GM10847 (cell line): Measurements from ENCODE around the gene ZBED4.

ENCODE experiments used
- POLR2A ChIP-seq: IDR thresholded peaks from 2 replicates; pipeline ENCODE4 v1.6.1; 2011; ENCODE audit not compliant: insufficient read length; ENCODE audit errors: extremely low read depth

The ZBED4 gene

GRCh38 chr22:49896201-49896600, 42.6 kb downstream of the ZBED4 start:
- no peak for TF ChIP-seq POLR2A

- no peak for TF ChIP-seq POLR2A
Observed at GRCh38 chr22:49897015-49897684, 43.5 kb downstream of the ZBED4 start.

GRCh38 chr22:49899530-49899929, 45.9 kb downstream of the ZBED4 start:
- TF ChIP-seq POLR2A, result no peak

- TF ChIP-seq POLR2A, result no peak
Observed at GRCh38 chr22:49900441-49901230, 47.0 kb downstream of the ZBED4 start.

GRCh38 chr22:49901457-49901856, 47.8 kb downstream of the ZBED4 start:
- no peak for TF ChIP-seq POLR2A

- TF ChIP-seq POLR2A, result no peak
Observed at GRCh38 chr22:49903322-49904039, 49.8 kb downstream of the ZBED4 start.

- no peak for TF ChIP-seq POLR2A
Observed at GRCh38 chr22:49904040-49904369, 50.4 kb downstream of the ZBED4 start.

- TF ChIP-seq POLR2A, result no peak
Observed at GRCh38 chr22:49905465-49905864, 51.8 kb downstream of the ZBED4 start.

- no peak for TF ChIP-seq POLR2A
Observed at GRCh38 chr22:49906071-49906798, 52.6 kb downstream of the ZBED4 start.

- TF ChIP-seq POLR2A, result no peak
Observed at GRCh38 chr22:49906799-49907290, 53.2 kb downstream of the ZBED4 start.

GRCh38 chr22:49907807-49908206, 54.2 kb downstream of the ZBED4 start:
- TF ChIP-seq POLR2A, result no peak

GRCh38 chr22:49909476-49910205, 56.0 kb downstream of the ZBED4 start:
- no peak for TF ChIP-seq POLR2A

- no peak for TF ChIP-seq POLR2A
Observed at GRCh38 chr22:49910229-49911155, 56.8 kb downstream of the ZBED4 start.
